Endothelial cell of umbilical vein (primary cell): Measurements from ENCODE around the gene COLQ. TPM values are rescaled to one million over a fixed set of nuclear protein-coding genes. Genes with fewer than 3 reads are reported as not detected.

ENCODE experiments used
- BruUV-seq: library from RNA; stranded (reverse); fragments of 400-500 nt; replicated peaks from 2 replicates; lab custom pipeline; 2021; lab: Mats Ljungman, UMichigan
- CTCF ChIA-PET: fragments of 300-600, 350-600 bp; sonication (Branson Sonifier 250); formaldehyde crosslinking; loops from one replicate; lab custom pipeline; 2021; ENCODE audit warnings: antibody characterized with exemption, inconsistent platforms; lab: Charles Lee
- POLR2A ChIA-PET: fragments of 300-600, 350-600 bp; sonication (Branson Sonifier 250); formaldehyde crosslinking; loops from one replicate; lab custom pipeline; 2021; ENCODE audit warnings: antibody characterized with exemption, inconsistent platforms; lab: Charles Lee
- DNase-seq: peaks from one replicate; pipeline ENCODE4 v3.0.0-alpha.2; 2011; ENCODE audit warnings: low read depth, low spot score
- FAIRE-seq: peaks from 2 replicates; lab custom pipeline; 2011; peaks lifted over from hg19 to GRCh38; lab: Jason Lieb, UNC
- H2AFZ ChIP-seq: 2 replicates; pipeline ENCODE4 v1.6.0; 2012; ENCODE audit warnings: low read depth, low read length, control low read depth, inconsistent platforms
- H3K27ac ChIP-seq: 2 replicates; pipeline ENCODE4 v1.5.1; 2011; ENCODE audit warnings: low read depth, mild to moderate bottlenecking, control low read depth, low read length, moderate library complexity; ENCODE audit not compliant: insufficient read depth
- H3K27me3 ChIP-seq, 2 experiments: 2 replicates each; pipeline versions ENCODE4 v1.6.0 to v1.6.1; 2011; ENCODE audit warnings: low read length in 2 of 2, mixed read lengths in 1 of 2; ENCODE audit not compliant: control insufficient read depth in 2 of 2, insufficient read depth in 2 of 2
- H3K36me3 ChIP-seq, 2 experiments: 2 replicates in 1 of 2; 3 replicates in 1 of 2; pipeline ENCODE4 v1.5.1; 2011; ENCODE audit warnings: low read length in 2 of 2, mild to moderate bottlenecking in 1 of 2, moderate library complexity in 1 of 2; ENCODE audit not compliant: control insufficient read depth in 2 of 2, insufficient read depth in 2 of 2; ENCODE audit errors: extremely low read depth in 1 of 2
- H3K4me1 ChIP-seq: 3 replicates; pipeline ENCODE4 v1.5.1; 2011; ENCODE audit warnings: mild to moderate bottlenecking, low read length; ENCODE audit not compliant: control insufficient read depth, insufficient read depth; ENCODE audit errors: extremely low read depth
- H3K4me2 ChIP-seq: 2 replicates; pipeline ENCODE4 v1.6.1; 2011; ENCODE audit warnings: low read length, control low read depth, mixed read lengths; ENCODE audit not compliant: insufficient read depth
- H3K4me3 ChIP-seq, 3 experiments: fragments of 200-600 bp in 1 of 3; sonication (generic), shearing (Covaris generic) in 1 of 3; replicated peaks in 1 of 3; 2 replicates each; pipeline ENCODE4 v1.5.1; 2011 to 2016; ENCODE audit warnings: control low read depth in 3 of 3, low read length in 3 of 3, mild to moderate bottlenecking in 2 of 3, inconsistent platforms in 1 of 3, low read depth in 1 of 3, moderate library complexity in 1 of 3; ENCODE audit not compliant: insufficient read depth in 1 of 3
- H3K79me2 ChIP-seq: 2 replicates; pipeline ENCODE4 v1.6.0; 2012; ENCODE audit warnings: low read length, inconsistent platforms; ENCODE audit not compliant: control insufficient read depth, insufficient read depth
- H3K9ac ChIP-seq: replicated peaks from 2 replicates; pipeline ENCODE3; 2011; ENCODE audit warnings: low read length, control low read depth; ENCODE audit not compliant: insufficient read depth; ENCODE audit errors: extremely low read depth
- H3K9me1 ChIP-seq: replicated peaks from 3 replicates; pipeline ENCODE4 v1.6.0; 2011; ENCODE audit warnings: mild to moderate bottlenecking, low read length; ENCODE audit not compliant: control insufficient read depth, insufficient read depth; ENCODE audit errors: extremely low read depth
- H3K9me3 ChIP-seq: replicated peaks from 2 replicates; pipeline ENCODE4 v1.5.1; 2012; ENCODE audit warnings: low read length, inconsistent platforms; ENCODE audit not compliant: control insufficient read depth, insufficient read depth
- H4K20me1 ChIP-seq: replicated peaks from 2 replicates; pipeline ENCODE3; 2011; ENCODE audit warnings: mild to moderate bottlenecking, low read length; ENCODE audit not compliant: control insufficient read depth, insufficient read depth; ENCODE audit errors: extremely low read depth
- EZH2 ChIP-seq: IDR thresholded peaks from 2 replicates; pipeline ENCODE4 v1.6.1; 2012; ENCODE audit warnings: borderline replicate concordance, low read depth, mild to moderate bottlenecking, moderate library complexity, low read length, inconsistent platforms; ENCODE audit not compliant: severe bottlenecking
- FOS ChIP-seq: IDR thresholded peaks from 2 replicates; pipeline ENCODE4 v1.6.1; 2011; ENCODE audit warnings: mild to moderate bottlenecking, low read length, moderate library complexity, borderline replicate concordance; ENCODE audit not compliant: insufficient read depth
- GATA2 ChIP-seq: IDR thresholded peaks from 2 replicates; pipeline ENCODE4 v1.7.0; 2011; ENCODE audit warnings: low read depth, mild to moderate bottlenecking, moderate library complexity, mixed read lengths, low read length; ENCODE audit not compliant: insufficient read length, insufficient read depth
- JUN ChIP-seq: IDR thresholded peaks from 2 replicates; pipeline ENCODE4 v1.6.1; 2011; ENCODE audit warnings: borderline replicate concordance, low read depth; ENCODE audit not compliant: insufficient read length, insufficient read depth
- MYC ChIP-seq: IDR thresholded peaks from one replicate; pipeline ENCODE4 v1.6.1; 2011; ENCODE audit warnings: mild to moderate bottlenecking, low read depth, low read length
- POLR2A ChIP-seq: IDR thresholded peaks from 2 replicates; pipeline ENCODE4 v1.6.1; 2012; ENCODE audit warnings: low read depth, mild to moderate bottlenecking, control low read depth, low read length
- POLR2AphosphoS5 ChIP-seq: IDR thresholded peaks from 2 replicates; pipeline ENCODE4 v1.6.1; 2012; ENCODE audit warnings: low read depth, mild to moderate bottlenecking, control low read depth, low read length, moderate library complexity; ENCODE audit not compliant: insufficient read depth
- dilution Hi-C: fragments of 300-500 bp; cut with MboI; formaldehyde crosslinking; loops from one replicate; pipeline ENCODE4 v1.15.0; 2019; ENCODE audit warnings: low sequenced_read_pairs; ENCODE audit not compliant: extremely low pct_ligation_motif_present
- intact Hi-C: fragments of 100-400 bp; cut with micrococcal nuclease; formaldehyde crosslinking; loops from one replicate; pipeline ENCODE4 v1.10.0; 2022
- polyA plus RNA-seq, 4 experiments: library from polyadenylated mRNA; depleted of rRNA in 3 of 4; stranded (reverse) in 3 of 4; unstranded in 1 of 4; fragments of >200 nt; gene quantifications; 2 replicates each; pipeline versions ENCODE4 v1.2.1 to v1.2.3, GENCODE V29; 2011 to 2012; ENCODE audit warnings: missing spikeins in 1 of 4
- total RNA-seq: library from RNA; stranded (reverse); gene quantifications from 2 replicates; pipeline ENCODE4 v1.2.3, GENCODE V29; 2021
- TF ChIP-seq, protein P1 (sequence below): IDR thresholded peaks from 2 replicates; pipeline ENCODE4 v1.6.1; 2011; ENCODE audit not compliant: insufficient read depth, insufficient read length
- TF ChIP-seq, protein P2 (sequence below), 2 donors: IDR thresholded peaks; 1 replicate in 1 of 2; 2 replicates in 1 of 2; pipeline ENCODE4 v1.5.1; 2011; ENCODE audit warnings: low read length in 2 of 2, mild to moderate bottlenecking in 2 of 2, moderate library complexity in 2 of 2, control low read depth in 1 of 2, inconsistent platforms in 1 of 2, low read depth in 1 of 2; ENCODE audit not compliant: insufficient read depth in 1 of 2; ENCODE audit errors: extremely low read depth in 1 of 2

The COLQ gene
- total and polyA plus RNA-seq, 2 donors (not counting 3 experiments of a cell fraction or from before 2014, with no cell fraction given) = 2.0 to 2.3 TPM

- intact Hi-C loops = no loop called here
- Histone ChIP-seq H4K20me1 (no peaks in the 10 kb centered on the region), H3K27ac (no peak overlapping the region), H3K9me1 (no peaks in the 10 kb centered on the region), H3K4me3 (no peak overlapping the region), H3K4me2 (no peak overlapping the region), H3K9me3 (no peaks in the 10 kb centered on the region), H3K4me1 (no peaks in the 10 kb centered on the region), H3K36me3 (no peaks in the 10 kb centered on the region), H3K79me2 (no peaks in the 10 kb centered on the region), H3K27me3 (no peaks in the 10 kb centered on the region), H3K9ac (no peak overlapping the region), H2AFZ (no peak overlapping the region)
- dilution Hi-C loops = no loop called here
- TF ChIP-seq, protein P1, sequence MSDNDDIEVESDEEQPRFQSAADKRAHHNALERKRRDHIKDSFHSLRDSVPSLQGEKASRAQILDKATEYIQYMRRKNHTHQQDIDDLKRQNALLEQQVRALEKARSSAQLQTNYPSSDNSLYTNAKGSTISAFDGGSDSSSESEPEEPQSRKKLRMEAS = no peak
- no peak for TF ChIP-seq FOS
- no peak for TF ChIP-seq GATA2
- TF ChIP-seq POLR2A = no peak
- TF ChIP-seq MYC = no peak
- no peak for TF ChIP-seq EZH2
- no peak for TF ChIP-seq JUN
- TF ChIP-seq, protein P2, sequence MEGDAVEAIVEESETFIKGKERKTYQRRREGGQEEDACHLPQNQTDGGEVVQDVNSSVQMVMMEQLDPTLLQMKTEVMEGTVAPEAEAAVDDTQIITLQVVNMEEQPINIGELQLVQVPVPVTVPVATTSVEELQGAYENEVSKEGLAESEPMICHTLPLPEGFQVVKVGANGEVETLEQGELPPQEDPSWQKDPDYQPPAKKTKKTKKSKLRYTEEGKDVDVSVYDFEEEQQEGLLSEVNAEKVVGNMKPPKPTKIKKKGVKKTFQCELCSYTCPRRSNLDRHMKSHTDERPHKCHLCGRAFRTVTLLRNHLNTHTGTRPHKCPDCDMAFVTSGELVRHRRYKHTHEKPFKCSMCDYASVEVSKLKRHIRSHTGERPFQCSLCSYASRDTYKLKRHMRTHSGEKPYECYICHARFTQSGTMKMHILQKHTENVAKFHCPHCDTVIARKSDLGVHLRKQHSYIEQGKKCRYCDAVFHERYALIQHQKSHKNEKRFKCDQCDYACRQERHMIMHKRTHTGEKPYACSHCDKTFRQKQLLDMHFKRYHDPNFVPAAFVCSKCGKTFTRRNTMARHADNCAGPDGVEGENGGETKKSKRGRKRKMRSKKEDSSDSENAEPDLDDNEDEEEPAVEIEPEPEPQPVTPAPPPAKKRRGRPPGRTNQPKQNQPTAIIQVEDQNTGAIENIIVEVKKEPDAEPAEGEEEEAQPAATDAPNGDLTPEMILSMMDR (IDR thresholded peaks at IDR 0.05; ENCODE audit: extremely low read depth in 1 of 2, insufficient read depth in 1 of 2, low read depth in 1 of 2, low read length in 2 of 2) = no peak
- no peak for TF ChIP-seq POLR2AphosphoS5
- ChIA-PET POLR2A (interaction anchor here (0.5 kb wide), 1 partner anchor 19 kb away, joined by 5 read pairs; no protein-coding TSS in a partner anchor), CTCF (interaction anchor here (1.5 kb wide), 1 partner anchor 22 kb away, joined by 3 read pairs; no protein-coding TSS in a partner anchor)
- FAIRE-seq = no peak
- DNase-seq = no peak
- BruUV-seq = no TSS peak
Observed at GRCh38 chr3:15478640-15478979, 42.9 kb downstream of the COLQ start.
